Measurements from ENCODE around the gene VARS1.

DNA sequence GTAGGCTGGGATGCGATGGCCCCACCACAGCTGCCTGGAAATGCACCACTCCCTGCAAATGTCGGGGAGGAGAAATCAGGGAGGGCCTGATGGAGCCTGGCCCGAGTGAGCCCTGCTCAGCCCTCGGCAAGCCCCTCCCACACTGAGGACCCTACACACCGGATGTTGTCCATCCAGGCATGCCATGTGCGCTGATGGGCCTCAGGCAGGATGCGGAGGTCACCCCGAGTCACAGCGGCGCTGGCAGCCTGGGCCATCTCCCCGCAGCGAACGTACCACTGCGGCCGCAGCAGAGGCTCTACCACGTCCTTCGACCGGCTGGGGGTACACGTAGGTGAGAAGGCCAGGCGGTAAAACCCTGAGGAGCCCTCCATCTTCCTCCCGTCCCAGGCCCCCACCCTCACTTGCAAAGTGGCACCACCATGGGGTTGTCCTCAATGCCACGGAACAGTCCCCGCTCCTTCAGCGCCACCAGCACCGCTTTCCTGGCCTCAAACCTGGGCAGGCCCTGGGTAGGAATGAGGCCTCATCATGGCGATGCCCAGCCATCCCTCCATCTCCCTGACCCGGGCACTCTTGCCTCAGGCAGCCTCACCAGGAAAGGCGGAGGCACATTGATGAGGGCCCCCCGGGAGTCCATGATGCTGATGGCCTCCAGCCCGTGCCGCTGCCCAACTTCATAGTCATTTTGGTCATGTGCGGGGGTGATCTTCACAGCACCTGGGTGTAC lies 13.3 kb downstream of the VARS1 start:
- TF ChIP-seq POLR2AphosphoS5 (IDR thresholded peaks at IDR 0.05) (no peak), POLR2A (IDR thresholded peaks at IDR 0.05) (no peak)
- TF ChIP-seq, protein P1, sequence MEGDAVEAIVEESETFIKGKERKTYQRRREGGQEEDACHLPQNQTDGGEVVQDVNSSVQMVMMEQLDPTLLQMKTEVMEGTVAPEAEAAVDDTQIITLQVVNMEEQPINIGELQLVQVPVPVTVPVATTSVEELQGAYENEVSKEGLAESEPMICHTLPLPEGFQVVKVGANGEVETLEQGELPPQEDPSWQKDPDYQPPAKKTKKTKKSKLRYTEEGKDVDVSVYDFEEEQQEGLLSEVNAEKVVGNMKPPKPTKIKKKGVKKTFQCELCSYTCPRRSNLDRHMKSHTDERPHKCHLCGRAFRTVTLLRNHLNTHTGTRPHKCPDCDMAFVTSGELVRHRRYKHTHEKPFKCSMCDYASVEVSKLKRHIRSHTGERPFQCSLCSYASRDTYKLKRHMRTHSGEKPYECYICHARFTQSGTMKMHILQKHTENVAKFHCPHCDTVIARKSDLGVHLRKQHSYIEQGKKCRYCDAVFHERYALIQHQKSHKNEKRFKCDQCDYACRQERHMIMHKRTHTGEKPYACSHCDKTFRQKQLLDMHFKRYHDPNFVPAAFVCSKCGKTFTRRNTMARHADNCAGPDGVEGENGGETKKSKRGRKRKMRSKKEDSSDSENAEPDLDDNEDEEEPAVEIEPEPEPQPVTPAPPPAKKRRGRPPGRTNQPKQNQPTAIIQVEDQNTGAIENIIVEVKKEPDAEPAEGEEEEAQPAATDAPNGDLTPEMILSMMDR (IDR thresholded peaks at IDR 0.05) = no peak

All from sigmoid colon (tissue), 4 donors.